Ectodermal cell (in vitro differentiated cells): Measurements from ENCODE around the gene DMC1.

Experiments
- H3K27ac ChIP-seq: 2 replicates; pipeline ENCODE4 v1.7.0; 2013; ENCODE audit warnings: mild to moderate bottlenecking, low read depth, low read length; ENCODE audit not compliant: insufficient read depth, poor library complexity, severe bottlenecking
- H3K27me3 ChIP-seq: 2 replicates; pipeline ENCODE4 v1.7.0; 2013; ENCODE audit warnings: mild to moderate bottlenecking, low read length; ENCODE audit not compliant: insufficient read depth, control insufficient read depth, poor library complexity, severe bottlenecking
- H3K36me3 ChIP-seq: one replicate; pipeline ENCODE4 v1.7.0; 2013; ENCODE audit warnings: low read length; ENCODE audit not compliant: control insufficient read depth, insufficient read depth
- H3K4me1 ChIP-seq: one replicate; pipeline ENCODE4 v1.7.0; 2013; ENCODE audit warnings: low read length; ENCODE audit not compliant: control insufficient read depth, insufficient read depth
- H3K4me3 ChIP-seq: 2 replicates; pipeline ENCODE4 v1.7.0; 2013; ENCODE audit warnings: low read depth, low read length, control low read depth; ENCODE audit not compliant: insufficient read depth
- H3K9me3 ChIP-seq: 2 replicates; pipeline ENCODE4 v1.7.0; 2013; ENCODE audit warnings: mild to moderate bottlenecking, low read length, moderate library complexity; ENCODE audit not compliant: control insufficient read depth
- WGBS, 2 experiments: methylation state at CpG; one replicate each; pipeline ENCODE4 v1.1.7; 2013; ENCODE audit warnings: missing lambda C conversion rate in 2 of 2; 5-methylcytosine and 5-hydroxymethylcytosine counted together

Gene DMC1

GRCh38 chr22:38487946-38488345 is 82.0 kb downstream of the DMC1 start:
- H3K27ac ChIP-seq, result no peak overlapping the region
- WGBS, 2 experiments, result 96 to 97% methylated on average over 6 of the region's 6 CpGs
- no peaks in the 10 kb centered on the region for H3K9me3 ChIP-seq
- no peak overlapping the region for H3K4me3 ChIP-seq
- no peaks in the 10 kb centered on the region for H3K4me1 ChIP-seq
- peaks cover 76% of the 10 kb centered on the region for H3K36me3 ChIP-seq
- no peaks in the 10 kb centered on the region for H3K27me3 ChIP-seq

GRCh38 chr22:38485783-38486182 is 84.2 kb downstream of the DMC1 start:
- H3K36me3 ChIP-seq, result peaks cover 80% of the 10 kb centered on the region
- no peaks in the 10 kb centered on the region for H3K4me1 ChIP-seq
- WGBS, 2 experiments, result 93 to 96% methylated on average over 5 of the region's 5 CpGs
- no peaks in the 10 kb centered on the region for H3K9me3 ChIP-seq
- H3K4me3 ChIP-seq, result no peak overlapping the region
- H3K27ac ChIP-seq, result no peak overlapping the region
- H3K27me3 ChIP-seq, result no peaks in the 10 kb centered on the region

GRCh38 chr22:38484244-38484643 is 85.7 kb downstream of the DMC1 start:
- no peaks in the 10 kb centered on the region for H3K4me1 ChIP-seq
- no peak overlapping the region for H3K4me3 ChIP-seq
- H3K36me3 ChIP-seq, result peaks cover 64% of the 10 kb centered on the region
- no peak overlapping the region for H3K27ac ChIP-seq
- no peaks in the 10 kb centered on the region for H3K9me3 ChIP-seq
- 100% methylated on average over 1 of the region's 1 CpG for WGBS, 2 experiments
- no peaks in the 10 kb centered on the region for H3K27me3 ChIP-seq

- no peaks in the 10 kb centered on the region for H3K9me3 ChIP-seq
- H3K27me3 ChIP-seq, result no peaks in the 10 kb centered on the region
- 95% methylated on average over 6 of the region's 6 CpGs for WGBS, 2 experiments
- no peaks in the 10 kb centered on the region for H3K4me1 ChIP-seq
- H3K27ac ChIP-seq, result no peak overlapping the region
- H3K4me3 ChIP-seq, result no peak overlapping the region
- H3K36me3 ChIP-seq, result peaks cover 50% of the 10 kb centered on the region
Measured at GRCh38 chr22:38482662-38483308, 87.2 kb downstream of the DMC1 start.

- no peak overlapping the region for H3K27ac ChIP-seq
- H3K36me3 ChIP-seq, result peaks cover 45% of the 10 kb centered on the region
- WGBS, 2 experiments, result 95 to 97% methylated on average over 8 of the region's 8 CpGs
Measured at GRCh38 chr22:38481871-38482332, 88.1 kb downstream of the DMC1 start.

GRCh38 chr22:38481162-38481870 is 88.7 kb downstream of the DMC1 start:
- Histone ChIP-seq H3K4me3 (no peak overlapping the region), H3K27ac (no peak overlapping the region), H3K4me1 (no peaks in the 10 kb centered on the region), H3K9me3 (no peaks in the 10 kb centered on the region), H3K36me3 (peaks cover 40% of the 10 kb centered on the region), H3K27me3 (no peaks in the 10 kb centered on the region)
- WGBS, 2 experiments, result 92 to 95% methylated on average over 3 of the region's 3 CpGs

More at GRCh38 chr22:38481871-38482332, 88.1 kb downstream of the DMC1 start:
- Histone ChIP-seq H3K9me3 (no peaks in the 10 kb centered on the region), H3K27me3 (no peaks in the 10 kb centered on the region), H3K4me1 (no peaks in the 10 kb centered on the region), H3K4me3 (no peak overlapping the region)

- H3K9me3 ChIP-seq, result no peaks in the 10 kb centered on the region
- H3K27ac ChIP-seq, result no peak overlapping the region
- peaks cover 29% of the 10 kb centered on the region for H3K36me3 ChIP-seq
- WGBS, 2 experiments, result 75 to 78% methylated on average over 7 of the region's 7 CpGs
- no peaks in the 10 kb centered on the region for H3K4me1 ChIP-seq
- no peaks in the 10 kb centered on the region for H3K27me3 ChIP-seq
- no peak overlapping the region for H3K4me3 ChIP-seq
Measured at GRCh38 chr22:38479096-38479837, 90.7 kb downstream of the DMC1 start.

GRCh38 chr22:38477585-38477984 is 92.4 kb downstream of the DMC1 start:
- no peaks in the 10 kb centered on the region for H3K4me1 ChIP-seq
- H3K9me3 ChIP-seq, result no peaks in the 10 kb centered on the region
- no peaks in the 10 kb centered on the region for H3K27me3 ChIP-seq
- 91 to 100% methylated on average over 1 of the region's 1 CpG for WGBS, 2 experiments
- no peak overlapping the region for H3K4me3 ChIP-seq
- peaks cover 14% of the 10 kb centered on the region for H3K36me3 ChIP-seq
- no peak overlapping the region for H3K27ac ChIP-seq

GRCh38 chr22:38474003-38474607 is 95.9 kb downstream of the DMC1 start:
- Histone ChIP-seq H3K27me3 (no peaks in the 10 kb centered on the region), H3K36me3 (no peaks in the 10 kb centered on the region), H3K4me3 (no peak overlapping the region), H3K4me1 (peaks cover 2% of the 10 kb centered on the region), H3K27ac (no peak overlapping the region), H3K9me3 (no peaks in the 10 kb centered on the region)
- 74 to 79% methylated on average over 10 of the region's 10 CpGs for WGBS, 2 experiments

- no peaks in the 10 kb centered on the region for H3K36me3 ChIP-seq
- WGBS, 2 experiments, result 88 to 89% methylated on average over 11 of the region's 11 CpGs
- H3K27ac ChIP-seq, result no peak overlapping the region
- peaks cover 12% of the 10 kb centered on the region for H3K4me1 ChIP-seq
- no peak overlapping the region for H3K4me3 ChIP-seq
- H3K9me3 ChIP-seq, result no peaks in the 10 kb centered on the region
- H3K27me3 ChIP-seq, result peaks cover 27% of the 10 kb centered on the region
Measured at GRCh38 chr22:38471237-38471636, 98.7 kb downstream of the DMC1 start.
